NT2/D1 (cell line): ENCODE data around the gene MYCBPAP.

Experiments used
- SUZ12 ChIP-seq: IDR thresholded peaks from 2 replicates; pipeline ENCODE4 v1.6.1; 2011; ENCODE audit not compliant: insufficient read length, insufficient read depth; ENCODE audit errors: extremely low read depth
- YY1 ChIP-seq: IDR thresholded peaks from 2 replicates; pipeline ENCODE4 v1.6.1; 2011; ENCODE audit not compliant: insufficient read length, insufficient read depth
- ZNF274 ChIP-seq: IDR thresholded peaks from 2 replicates; pipeline ENCODE4 v1.6.1; 2011; ENCODE audit warnings: mild to moderate bottlenecking, low read depth, low read length

GRCh38 chr17:50551433-50551815 is 43.2 kb downstream of the MYCBPAP start:
- no peak for TF ChIP-seq SUZ12
- TF ChIP-seq YY1: no peak
- TF ChIP-seq ZNF274: no peak
